Measurements from ENCODE around the gene RGS3. TPM values are rescaled to one million over a fixed set of nuclear protein-coding genes. Genes with fewer than 3 reads are reported as not detected.

RGS3 gene
- total RNA-seq, 1 experiment from 2014 or later = 39.4 TPM

DNA sequence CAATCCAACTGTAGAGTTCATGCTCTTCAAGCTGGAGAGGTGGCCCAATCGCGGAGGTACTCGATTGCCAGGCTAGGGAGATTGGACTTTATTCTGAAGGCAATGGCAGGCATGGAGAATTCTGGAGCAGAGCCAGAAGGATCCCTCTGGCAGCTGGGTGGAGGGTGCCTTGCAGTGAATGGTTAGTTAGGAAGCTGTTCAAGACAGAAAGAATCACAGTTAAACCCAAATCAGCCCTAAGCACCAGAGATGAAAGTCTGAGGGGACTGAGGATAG lies 182.4 kb downstream of the RGS3 start:
- no TSS peak for BruUV-seq (replicated peaks)
- ATAC-seq = no peak
- H3K9me2 ChIP-seq (ENCODE audit: insufficient read depth) = no peaks in the 10 kb centered on the region
- H3K4me3 ChIP-seq (replicated peaks in 1 of 2; ENCODE audit: low read depth in 1 of 2, low read length in 2 of 2) = no peak overlapping the region
- H3K4me2 ChIP-seq (ENCODE audit: low read length) = no peak overlapping the region
- H3K27ac ChIP-seq (ENCODE audit: low read depth, low read length) = no peak overlapping the region
- no peak for TF ChIP-seq CEBPB (IDR thresholded peaks at IDR 0.05; ENCODE audit: low read depth)
- ChIA-PET RAD21 (ENCODE audit: low non-redundant PET in 1 of 2, low total read pairs in 2 of 2, uncharacterized antibody in 2 of 2, unreplicated experiment in 2 of 2) (no interaction called here), POLR2A (no interaction called here), CTCF (interaction anchor here (2.0 kb wide), 1 partner anchor 9 kb away, joined by 6 read pairs; no protein-coding TSS in a partner anchor)
- H3K4me1 ChIP-seq (ENCODE audit: control insufficient read depth in 1 of 2, insufficient read depth in 2 of 2, low read length in 2 of 2) = no peaks in the 10 kb centered on the region
- H2AFZ ChIP-seq (ENCODE audit: low read depth, low read length, poor library complexity, severe bottlenecking) = no peak overlapping the region
- intact Hi-C loops (cut with micrococcal nuclease) = no loop called here
- H3K9me3 ChIP-seq (ENCODE audit: control insufficient read depth in 1 of 2, insufficient read depth in 1 of 2, low read depth in 1 of 2, low read length in 2 of 2) = no peaks in the 10 kb centered on the region
- H3K36me3 ChIP-seq (ENCODE audit: control insufficient read depth in 1 of 2, insufficient read depth in 2 of 2, low read length in 2 of 2) = no peaks in the 10 kb centered on the region
- no peaks in the 10 kb centered on the region for H3K79me2 ChIP-seq (ENCODE audit: insufficient read depth, low read length)
- DNase-seq (ENCODE audit: low read depth, low spot score) = no peak
- no peak overlapping the region for H3K9ac ChIP-seq (ENCODE audit: low read length)
- no peaks in the 10 kb centered on the region for H4K20me1 ChIP-seq (ENCODE audit: insufficient read depth)
- no peaks in the 10 kb centered on the region for H3K27me3 ChIP-seq (ENCODE audit: insufficient read depth, low read length)

GRCh38 chr9:113646491-113646890 lies 183.0 kb downstream of the RGS3 start:
- Histone ChIP-seq H3K9ac (ENCODE audit: low read length) (no peak overlapping the region), H3K4me2 (ENCODE audit: low read length) (no peak overlapping the region), H3K27me3 (ENCODE audit: insufficient read depth, low read length) (no peaks in the 10 kb centered on the region), H3K4me3 (replicated peaks in 1 of 2; ENCODE audit: low read depth in 1 of 2, low read length in 2 of 2) (no peak overlapping the region), H2AFZ (ENCODE audit: low read depth, low read length, poor library complexity, severe bottlenecking) (no peak overlapping the region), H3K79me2 (ENCODE audit: insufficient read depth, low read length) (no peaks in the 10 kb centered on the region), H3K36me3 (ENCODE audit: control insufficient read depth in 1 of 2, insufficient read depth in 2 of 2, low read length in 2 of 2) (no peaks in the 10 kb centered on the region), H3K9me2 (ENCODE audit: insufficient read depth) (no peaks in the 10 kb centered on the region), H3K27ac (ENCODE audit: low read depth, low read length) (no peak overlapping the region), H4K20me1 (ENCODE audit: insufficient read depth) (no peaks in the 10 kb centered on the region), H3K9me3 (ENCODE audit: control insufficient read depth in 1 of 2, insufficient read depth in 1 of 2, low read depth in 1 of 2, low read length in 2 of 2) (no peaks in the 10 kb centered on the region), H3K4me1 (ENCODE audit: control insufficient read depth in 1 of 2, insufficient read depth in 2 of 2, low read length in 2 of 2) (no peaks in the 10 kb centered on the region)
- CTCF ChIA-PET = interaction anchor here (2.0 kb wide), 1 partner anchor 8 kb away, joined by 6 read pairs; no protein-coding TSS in a partner anchor
- POLR2A ChIA-PET = no interaction called here
- no TSS peak for BruUV-seq (replicated peaks)
- RAD21 ChIA-PET (ENCODE audit: low non-redundant PET in 1 of 2, low total read pairs in 2 of 2, uncharacterized antibody in 2 of 2, unreplicated experiment in 2 of 2) = no interaction called here
- intact Hi-C loops (cut with micrococcal nuclease) = no loop called here
- DNase-seq (ENCODE audit: low read depth, low spot score) = no peak
- TF ChIP-seq ZBTB33 (IDR thresholded peaks at IDR 0.05; ENCODE audit: extremely low read depth, insufficient replicate concordance, low read length) = no peak
- no peak for ATAC-seq

Other genes starting within 250 kb of the RGS3 start
- 13.8 TPM for gene FKBP15, start 242.4 kb upstream of the RGS3 start, total RNA-seq (2021; ENCODE audit: unreplicated experiment)
- gene SLC31A1, start 242.2 kb upstream of the RGS3 start, total RNA-seq (2021; ENCODE audit: unreplicated experiment) = 24.4 TPM
- 22.0 TPM for gene CDC26, start 188.2 kb upstream of the RGS3 start, total RNA-seq (2021; ENCODE audit: unreplicated experiment)
- 53.9 TPM for gene PRPF4, start 188.1 kb upstream of the RGS3 start, total RNA-seq (2021; ENCODE audit: unreplicated experiment)
- gene RNF183, start 160.4 kb upstream of the RGS3 start, total RNA-seq (2021; ENCODE audit: unreplicated experiment) = 0.12 TPM
- 5.9 TPM for gene WDR31, start 123.5 kb upstream of the RGS3 start, total RNA-seq (2021; ENCODE audit: unreplicated experiment)
- gene BSPRY, start 114.2 kb upstream of the RGS3 start, total RNA-seq (2021; ENCODE audit: unreplicated experiment) = 22.7 TPM
- 21.8 TPM for gene HDHD3, start 86.7 kb upstream of the RGS3 start, total RNA-seq (2021; ENCODE audit: unreplicated experiment)
- gene ALAD, start 62.4 kb upstream of the RGS3 start, total RNA-seq (2021; ENCODE audit: unreplicated experiment) = 14.0 TPM
- gene POLE3, start 53.1 kb upstream of the RGS3 start, total RNA-seq (2021; ENCODE audit: unreplicated experiment) = 65.1 TPM
- gene C9orf43, start 53.0 kb upstream of the RGS3 start, total RNA-seq (2021; ENCODE audit: unreplicated experiment) = 0.71 TPM